ENCODE results near the gene FGD6.

DNA sequence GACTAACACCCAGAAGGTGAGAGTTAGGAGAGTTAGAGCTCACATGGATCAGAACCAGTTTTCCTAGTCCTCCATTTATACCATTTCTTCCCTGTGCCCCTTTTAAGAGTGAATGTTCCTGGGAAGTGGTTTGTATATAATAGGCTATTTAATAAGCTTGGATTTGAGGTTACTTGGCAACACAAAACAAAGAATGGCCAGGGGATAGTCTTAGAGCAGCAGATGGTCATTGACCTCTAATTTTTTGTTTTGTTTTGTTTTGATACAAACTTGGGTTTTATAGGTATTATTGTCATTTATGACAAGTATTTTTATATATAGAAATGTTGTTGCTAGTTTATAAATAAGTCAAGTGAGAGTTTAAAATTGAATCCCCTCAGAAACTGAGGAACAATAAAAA, 36.1 kb upstream of the FGD6 start:
- TF ChIP-seq, protein P1, sequence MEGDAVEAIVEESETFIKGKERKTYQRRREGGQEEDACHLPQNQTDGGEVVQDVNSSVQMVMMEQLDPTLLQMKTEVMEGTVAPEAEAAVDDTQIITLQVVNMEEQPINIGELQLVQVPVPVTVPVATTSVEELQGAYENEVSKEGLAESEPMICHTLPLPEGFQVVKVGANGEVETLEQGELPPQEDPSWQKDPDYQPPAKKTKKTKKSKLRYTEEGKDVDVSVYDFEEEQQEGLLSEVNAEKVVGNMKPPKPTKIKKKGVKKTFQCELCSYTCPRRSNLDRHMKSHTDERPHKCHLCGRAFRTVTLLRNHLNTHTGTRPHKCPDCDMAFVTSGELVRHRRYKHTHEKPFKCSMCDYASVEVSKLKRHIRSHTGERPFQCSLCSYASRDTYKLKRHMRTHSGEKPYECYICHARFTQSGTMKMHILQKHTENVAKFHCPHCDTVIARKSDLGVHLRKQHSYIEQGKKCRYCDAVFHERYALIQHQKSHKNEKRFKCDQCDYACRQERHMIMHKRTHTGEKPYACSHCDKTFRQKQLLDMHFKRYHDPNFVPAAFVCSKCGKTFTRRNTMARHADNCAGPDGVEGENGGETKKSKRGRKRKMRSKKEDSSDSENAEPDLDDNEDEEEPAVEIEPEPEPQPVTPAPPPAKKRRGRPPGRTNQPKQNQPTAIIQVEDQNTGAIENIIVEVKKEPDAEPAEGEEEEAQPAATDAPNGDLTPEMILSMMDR (conservative IDR thresholded peaks at IDR 0.05; ENCODE audit: low read length), result no peak
- no peak for TF ChIP-seq EZH2phosphoT487 (IDR thresholded peaks at IDR 0.05; ENCODE audit: borderline replicate concordance, low read depth, low read length)
